T-helper 2 cell (primary cell): ENCODE measurements around the gene DEAF1.

Source experiments
- DNase-seq, 5 experiments: peaks; one replicate each; pipeline versions ENCODE4 v3.0.0 to v3.0.0-alpha.2; 2012 to 2022

Gene DEAF1

GRCh38 chr11:608791-609251 lies 86.2 kb downstream of the DEAF1 start:
- DNase-seq, result no peak

DNA sequence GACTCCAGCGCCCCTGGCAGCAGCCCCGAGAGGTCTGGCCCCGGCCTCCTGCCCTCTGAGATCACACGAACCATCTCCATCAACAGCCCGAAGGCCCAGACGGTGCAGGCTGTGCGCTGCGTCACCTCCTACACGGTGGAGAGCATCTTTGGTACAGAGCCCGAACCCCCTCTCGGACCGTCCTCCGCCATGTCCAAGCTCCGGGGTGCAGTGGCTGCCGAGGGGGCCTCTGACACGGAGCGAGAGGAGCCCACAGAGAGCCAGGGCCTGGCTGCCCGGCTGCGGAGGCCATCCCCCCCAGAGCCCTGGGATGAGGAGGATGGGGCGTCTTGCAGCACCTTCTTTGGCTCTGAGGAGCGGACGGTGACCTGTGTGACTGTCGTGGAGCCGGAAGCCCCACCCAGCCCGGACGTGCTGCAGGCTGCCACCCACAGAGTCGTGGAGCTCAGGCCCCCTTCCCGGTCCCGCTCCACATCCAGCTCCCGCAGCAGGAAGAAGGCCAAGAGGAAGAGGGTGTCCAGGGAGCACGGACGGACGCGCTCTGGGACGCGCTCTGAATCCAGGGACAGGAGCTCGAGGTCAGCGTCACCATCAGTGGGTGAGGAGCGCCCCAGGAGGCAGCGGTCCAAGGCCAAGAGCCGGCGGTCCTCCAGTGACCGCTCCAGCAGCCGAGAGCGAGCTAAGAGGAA lies 86.9 kb downstream of the DEAF1 start:
- DNase-seq, result no peak

- no peak for DNase-seq
Observed at GRCh38 chr11:607020-607780, 87.8 kb downstream of the DEAF1 start.

- DNase-seq, result no peak
Observed at GRCh38 chr11:606245-606644, 88.8 kb downstream of the DEAF1 start.

- DNase-seq, result no peak
Observed at GRCh38 chr11:605286-606129, 89.5 kb downstream of the DEAF1 start.

DNA sequence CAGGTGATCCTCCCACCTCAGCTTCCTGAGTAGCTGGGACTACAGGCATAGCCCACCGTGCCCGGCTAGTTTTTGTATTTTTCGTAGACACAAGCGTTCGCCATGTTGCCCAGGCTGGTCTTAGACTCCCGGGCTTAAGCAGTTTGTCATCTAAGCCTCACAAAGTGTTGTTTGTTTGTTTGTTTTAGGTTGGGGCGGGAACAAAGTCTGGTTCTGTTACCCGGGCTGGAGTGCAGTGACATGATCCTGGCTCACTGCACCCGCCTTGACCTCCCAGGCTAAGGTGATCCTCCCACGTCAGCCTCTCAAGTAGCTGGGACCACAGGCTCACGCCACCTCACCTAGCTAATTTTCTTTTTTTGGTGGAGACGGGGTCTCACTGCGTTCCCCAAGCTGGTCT lies 91.9 kb downstream of the DEAF1 start:
- no peak for DNase-seq

GRCh38 chr11:601573-602245 lies 93.3 kb downstream of the DEAF1 start:
- DNase-seq, result no peak

DNA sequence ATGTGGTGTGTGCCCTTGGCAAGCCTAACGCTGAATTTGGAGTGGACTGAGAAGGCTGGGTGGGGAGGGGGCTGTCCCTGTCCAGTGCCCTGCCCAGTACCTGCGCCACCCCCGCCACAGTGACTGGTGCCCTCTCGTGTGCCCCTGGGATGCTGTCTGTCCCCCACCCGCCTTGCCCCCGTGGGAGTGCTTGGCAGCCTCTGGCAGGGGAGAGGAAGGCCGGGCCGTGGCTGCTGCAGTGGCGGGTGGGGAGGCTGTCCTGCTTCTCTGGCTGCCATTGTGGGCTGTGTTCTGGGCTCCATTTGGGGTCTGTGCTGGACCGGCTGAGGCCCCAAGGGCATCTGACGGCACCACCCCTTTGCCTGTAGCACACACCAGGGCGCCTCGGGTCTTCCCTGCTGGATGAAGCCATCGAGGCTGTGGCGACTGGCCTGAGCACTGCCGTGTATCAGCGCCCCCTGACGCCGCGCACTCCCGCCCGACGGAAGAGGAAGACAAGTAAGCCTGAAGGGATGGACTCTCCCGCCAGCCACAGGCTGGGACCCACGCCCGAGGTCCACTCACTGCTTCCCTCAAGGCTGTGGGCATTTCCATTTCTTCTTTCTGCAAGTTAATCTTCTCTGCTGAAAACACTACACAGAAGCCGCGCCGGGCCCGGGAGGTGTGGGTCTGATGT lies 96.9 kb downstream of the DEAF1 start:
- no peak for DNase-seq

GRCh38 chr11:597166-597725 lies 97.8 kb downstream of the DEAF1 start:
- DNase-seq, result no peak

GRCh38 chr11:596374-596773 lies 98.6 kb downstream of the DEAF1 start:
- DNase-seq, result peak in 2 of 5 experiments; percentile 21 to 37

DNA sequence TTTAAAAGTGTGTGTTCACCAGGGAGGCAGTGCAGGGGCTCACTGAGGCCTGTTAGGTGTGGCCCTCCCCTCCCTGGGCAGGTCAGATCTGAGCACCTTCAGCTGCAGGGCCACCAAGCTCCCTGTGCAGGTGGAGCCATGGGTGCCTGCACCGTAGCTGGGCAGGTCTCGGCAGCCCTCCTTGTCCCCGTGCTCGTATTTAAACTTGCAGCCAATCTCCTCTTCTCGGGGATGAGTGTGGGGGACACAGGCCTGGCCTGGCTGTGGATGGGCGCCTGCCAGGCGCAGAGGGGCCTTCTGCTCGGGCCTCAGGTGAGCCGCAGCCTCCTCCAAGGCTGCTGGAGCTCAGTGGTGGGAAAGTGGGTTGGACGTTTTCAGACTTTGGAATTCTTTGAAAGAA lies 99.6 kb downstream of the DEAF1 start:
- DNase-seq, result no peak
